ENCODE measurements around the gene CYP8B1. TPM values are rescaled to one million over a fixed set of nuclear protein-coding genes. Genes with fewer than 3 reads are reported as not detected.

Gene CYP8B1
- total RNA-seq, 2 donors from 2014 or later: not detected

GRCh38 chr3:42864321-42864950 lies 11.2 kb downstream of the CYP8B1 start:
- Histone ChIP-seq H3K4me3 (no peak overlapping the region), H3K27ac (no peak overlapping the region), H3K9me3 (no peaks in the 10 kb centered on the region), H3K27me3 (replicated peaks; ENCODE audit: insufficient read depth) (no peaks in the 10 kb centered on the region), H3K4me1 (replicated peaks) (no peaks in the 10 kb centered on the region), H3K36me3 (no peaks in the 10 kb centered on the region)
- DNase-seq (ENCODE audit: low spot score): no peak
- no peak for TF ChIP-seq POLR2AphosphoS5 (IDR thresholded peaks at IDR 0.05)
- TF ChIP-seq, protein P1, sequence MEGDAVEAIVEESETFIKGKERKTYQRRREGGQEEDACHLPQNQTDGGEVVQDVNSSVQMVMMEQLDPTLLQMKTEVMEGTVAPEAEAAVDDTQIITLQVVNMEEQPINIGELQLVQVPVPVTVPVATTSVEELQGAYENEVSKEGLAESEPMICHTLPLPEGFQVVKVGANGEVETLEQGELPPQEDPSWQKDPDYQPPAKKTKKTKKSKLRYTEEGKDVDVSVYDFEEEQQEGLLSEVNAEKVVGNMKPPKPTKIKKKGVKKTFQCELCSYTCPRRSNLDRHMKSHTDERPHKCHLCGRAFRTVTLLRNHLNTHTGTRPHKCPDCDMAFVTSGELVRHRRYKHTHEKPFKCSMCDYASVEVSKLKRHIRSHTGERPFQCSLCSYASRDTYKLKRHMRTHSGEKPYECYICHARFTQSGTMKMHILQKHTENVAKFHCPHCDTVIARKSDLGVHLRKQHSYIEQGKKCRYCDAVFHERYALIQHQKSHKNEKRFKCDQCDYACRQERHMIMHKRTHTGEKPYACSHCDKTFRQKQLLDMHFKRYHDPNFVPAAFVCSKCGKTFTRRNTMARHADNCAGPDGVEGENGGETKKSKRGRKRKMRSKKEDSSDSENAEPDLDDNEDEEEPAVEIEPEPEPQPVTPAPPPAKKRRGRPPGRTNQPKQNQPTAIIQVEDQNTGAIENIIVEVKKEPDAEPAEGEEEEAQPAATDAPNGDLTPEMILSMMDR (IDR thresholded peaks at IDR 0.05): no peak
- no peak for TF ChIP-seq POLR2A (IDR thresholded peaks at IDR 0.05)
- intact Hi-C loops (cut with DNase I): no loop called here
- 94% methylated on average over 15 of the region's 15 CpGs for WGBS

GRCh38 chr3:42856544-42856943 lies 19.1 kb downstream of the CYP8B1 start:
- Histone ChIP-seq H3K27me3 (replicated peaks; ENCODE audit: insufficient read depth) (no peaks in the 10 kb centered on the region), H3K36me3 (no peaks in the 10 kb centered on the region), H3K4me1 (replicated peaks) (no peaks in the 10 kb centered on the region), H3K4me3 (no peak overlapping the region), H3K27ac (no peak overlapping the region), H3K9me3 (no peaks in the 10 kb centered on the region)
- TF ChIP-seq, protein P1 (IDR thresholded peaks at IDR 0.05): no peak
- no peak for TF ChIP-seq POLR2A (IDR thresholded peaks at IDR 0.05)
- no peak for TF ChIP-seq POLR2AphosphoS5 (IDR thresholded peaks at IDR 0.05)
- intact Hi-C loops (cut with DNase I): no loop called here
- no peak for DNase-seq (ENCODE audit: low spot score)
- WGBS: 85% methylated on average over 3 of the region's 3 CpGs

GRCh38 chr3:42855547-42856380 lies 19.9 kb downstream of the CYP8B1 start:
- 82% methylated on average over 4 of the region's 4 CpGs for WGBS
- Histone ChIP-seq H3K4me1 (replicated peaks) (no peaks in the 10 kb centered on the region), H3K27ac (no peak overlapping the region), H3K9me3 (no peaks in the 10 kb centered on the region), H3K4me3 (no peak overlapping the region), H3K27me3 (replicated peaks; ENCODE audit: insufficient read depth) (no peaks in the 10 kb centered on the region), H3K36me3 (no peaks in the 10 kb centered on the region)
- no peak for DNase-seq (ENCODE audit: low spot score)
- no peak for TF ChIP-seq POLR2AphosphoS5 (IDR thresholded peaks at IDR 0.05)
- no peak for TF ChIP-seq POLR2A (IDR thresholded peaks at IDR 0.05)
- TF ChIP-seq, protein P1 (IDR thresholded peaks at IDR 0.05): no peak
- intact Hi-C loops (cut with DNase I): no loop called here

DNA sequence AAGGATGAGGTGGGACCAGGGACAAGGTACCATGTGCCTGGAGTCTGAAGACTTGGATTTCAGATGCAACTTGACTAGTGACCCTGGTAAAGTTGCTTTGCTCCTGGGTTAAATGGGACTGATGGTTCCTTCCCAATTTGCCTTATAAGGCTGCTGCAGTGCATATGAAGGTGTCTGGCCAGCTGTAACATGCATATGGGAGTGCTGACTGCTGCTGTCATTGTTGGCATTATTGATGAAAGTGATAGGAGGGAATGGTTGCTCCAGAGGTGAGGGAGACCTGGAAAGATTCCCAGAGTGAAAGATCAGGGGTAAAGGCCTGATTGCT lies 20.5 kb downstream of the CYP8B1 start:
- TF ChIP-seq, protein P1 (IDR thresholded peaks at IDR 0.05): no peak
- TF ChIP-seq POLR2A (IDR thresholded peaks at IDR 0.05): no peak
- Histone ChIP-seq H3K27ac (no peak overlapping the region), H3K27me3 (replicated peaks; ENCODE audit: insufficient read depth) (no peaks in the 10 kb centered on the region), H3K36me3 (no peaks in the 10 kb centered on the region), H3K4me3 (no peak overlapping the region), H3K4me1 (replicated peaks) (no peaks in the 10 kb centered on the region), H3K9me3 (no peaks in the 10 kb centered on the region)
- DNase-seq (ENCODE audit: low spot score): no peak
- intact Hi-C loops (cut with DNase I): no loop called here

Measured in prostate gland (tissue), 2 donors.